ENCODE results near the gene ZNF282.
A peak's percentile ranks its signal among the peaks of the same experiment; 100 is the strongest.

ZNF282 gene

DNA sequence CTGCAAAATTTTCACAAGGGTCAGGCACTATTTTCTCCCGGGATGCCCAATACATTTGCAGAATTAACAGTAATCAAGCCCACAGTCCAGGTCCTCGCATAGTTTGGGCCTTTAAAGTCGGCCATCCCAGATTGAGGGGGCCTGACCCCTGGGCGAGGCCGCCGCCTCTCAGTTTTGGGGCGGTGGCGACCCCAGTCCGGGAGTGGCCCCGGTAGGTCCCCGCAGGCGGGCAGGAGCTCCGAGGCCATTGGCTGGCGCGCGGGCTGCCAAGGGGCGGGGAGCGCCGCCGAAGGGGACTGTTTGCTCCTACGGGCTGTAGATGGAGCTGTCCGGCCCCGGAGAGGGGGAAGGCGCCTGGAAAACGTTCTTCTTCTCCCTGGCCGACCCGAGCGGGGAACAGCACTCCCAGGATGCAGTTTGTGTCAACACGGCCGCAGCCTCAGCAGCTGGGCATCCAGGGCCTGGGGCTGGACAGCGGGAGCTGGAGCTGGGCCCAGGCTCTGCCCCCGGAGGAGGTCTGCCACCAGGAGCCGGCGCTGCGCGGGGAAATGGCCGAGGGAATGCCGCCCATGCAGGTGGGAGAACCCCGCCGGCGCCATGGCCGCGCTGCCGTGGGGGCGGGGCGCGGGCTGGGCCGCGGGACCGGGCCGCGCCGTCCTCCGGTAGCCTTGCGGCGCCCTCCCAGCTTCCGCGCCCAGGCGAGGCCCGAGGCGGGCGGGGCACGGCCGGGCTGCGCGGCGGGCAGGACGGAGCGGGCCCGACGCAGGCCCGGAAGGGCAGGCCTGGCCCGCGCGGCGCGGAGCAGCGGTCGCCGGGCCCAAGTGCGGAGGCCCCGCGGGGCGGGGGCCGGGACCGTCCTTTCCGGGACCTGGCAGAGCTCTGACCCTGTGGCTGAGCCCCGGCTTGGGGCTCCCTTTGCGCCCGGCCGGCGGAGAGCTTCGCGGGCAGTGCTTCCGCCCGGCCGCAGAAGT, at the start of gene ZNF282:
Gene ZNF282, plus strand, starts transcription at position 367 of the 971 bp plus-strand sequence. Its CDS starts 44 bp downstream, at position 411.
- DNase-seq: peak; percentile 72

DNA sequence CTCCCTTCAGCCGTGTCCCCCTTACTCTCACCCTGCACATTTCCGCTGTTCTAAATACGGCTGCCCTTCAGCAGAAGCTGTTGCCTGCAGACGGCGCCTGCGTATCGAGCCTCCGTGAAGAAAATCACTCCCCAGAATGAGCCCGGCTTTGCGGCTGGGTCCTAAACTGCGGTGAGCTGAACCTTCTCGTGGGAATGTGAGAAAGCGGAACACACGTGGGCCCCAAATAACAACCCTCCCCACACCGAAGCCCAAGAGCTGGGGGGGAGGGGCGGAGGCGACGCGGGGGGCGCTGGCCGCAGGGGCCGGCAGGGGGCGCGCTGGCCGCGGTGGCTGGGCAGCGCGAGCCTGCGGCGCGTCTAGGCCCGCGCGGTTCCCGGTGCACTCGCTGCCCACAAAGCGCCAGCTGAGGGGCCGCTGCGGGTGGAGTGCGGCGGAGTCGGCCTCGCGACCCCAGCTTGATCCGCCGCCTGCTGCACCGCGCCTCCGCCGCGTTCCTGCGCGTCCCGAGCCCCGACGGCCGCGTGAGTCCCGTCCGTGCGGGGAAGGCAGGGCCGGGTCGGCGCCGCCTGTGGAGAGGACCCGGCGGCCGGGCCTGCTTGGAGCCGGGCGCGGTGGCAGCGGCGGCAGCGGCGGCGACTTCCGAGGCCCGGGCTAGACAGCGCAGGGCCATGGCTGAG, 48.1 kb upstream of the ZNF282 start, which contains the start of gene ZNF398:
Gene ZNF398, plus strand, starts transcription at position 382 of the 680 bp plus-strand sequence. Its CDS starts 290 bp downstream, at position 672.
- peak; percentile 91 for DNase-seq

DNA sequence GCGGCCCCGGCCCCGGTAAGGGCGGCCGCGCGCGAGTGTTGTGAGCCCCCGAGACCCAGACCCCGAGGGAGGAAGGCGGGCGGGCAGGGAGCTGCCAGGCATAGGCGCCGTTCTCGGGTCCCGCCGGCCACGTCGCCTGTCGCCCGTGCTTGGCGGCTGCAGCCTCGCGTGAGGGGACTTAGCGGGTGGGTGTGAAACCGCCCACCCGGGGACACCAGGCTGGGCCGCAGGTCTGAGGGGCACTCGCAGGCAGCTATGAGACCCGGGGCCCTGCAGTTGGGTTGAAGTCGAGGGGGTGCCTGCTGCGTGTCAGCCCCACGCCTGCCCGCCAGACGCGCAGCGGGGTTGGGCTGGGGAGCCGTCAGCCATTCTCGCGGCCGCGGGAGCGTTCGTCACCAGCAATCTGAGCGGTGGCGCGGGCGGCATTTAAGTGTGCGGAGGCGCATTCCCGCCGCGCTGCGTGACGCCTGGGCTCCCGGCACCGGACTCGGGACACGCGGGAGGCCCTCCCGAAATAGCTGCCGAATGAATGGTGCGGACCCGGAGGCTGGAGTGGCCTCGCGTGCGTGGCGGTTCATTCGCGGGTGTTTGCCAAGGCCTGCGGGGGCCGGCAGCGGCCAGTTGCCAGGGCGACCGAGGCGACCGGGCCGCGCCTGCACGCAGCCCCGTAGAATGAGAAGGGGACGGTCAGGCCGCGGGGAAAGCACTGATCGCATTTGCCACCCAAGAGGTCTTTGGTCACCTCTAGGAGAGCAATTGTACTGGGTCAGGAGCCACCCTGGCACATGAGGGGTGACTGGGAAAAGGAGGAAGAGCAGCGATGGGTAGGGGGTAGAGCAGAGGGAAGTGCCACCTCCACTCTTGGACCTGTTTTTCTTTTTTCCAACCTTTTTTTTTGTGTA, 47.3 kb upstream of the ZNF282 start:
- peak; percentile 76 for DNase-seq

DNA sequence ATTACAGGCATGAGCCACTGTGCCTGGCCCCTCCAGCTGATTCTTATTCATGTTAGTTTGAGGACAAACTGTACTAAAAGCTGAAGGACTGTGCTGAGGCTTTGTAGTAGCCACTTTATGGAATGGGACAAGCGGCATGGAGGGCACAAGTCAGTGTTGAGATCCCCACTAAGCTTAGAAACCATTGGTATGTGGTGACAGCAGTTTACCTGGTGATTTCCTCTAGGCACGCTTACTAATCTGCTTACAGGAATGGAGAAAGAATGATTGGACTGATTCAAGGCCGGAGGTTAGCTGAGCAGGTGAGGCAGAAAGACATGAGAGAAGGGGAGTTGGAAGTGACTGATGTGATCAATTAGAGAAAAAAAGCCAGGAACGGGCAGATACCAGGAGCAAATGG, 44.4 kb upstream of the ZNF282 start:
- no peak for DNase-seq

DNA sequence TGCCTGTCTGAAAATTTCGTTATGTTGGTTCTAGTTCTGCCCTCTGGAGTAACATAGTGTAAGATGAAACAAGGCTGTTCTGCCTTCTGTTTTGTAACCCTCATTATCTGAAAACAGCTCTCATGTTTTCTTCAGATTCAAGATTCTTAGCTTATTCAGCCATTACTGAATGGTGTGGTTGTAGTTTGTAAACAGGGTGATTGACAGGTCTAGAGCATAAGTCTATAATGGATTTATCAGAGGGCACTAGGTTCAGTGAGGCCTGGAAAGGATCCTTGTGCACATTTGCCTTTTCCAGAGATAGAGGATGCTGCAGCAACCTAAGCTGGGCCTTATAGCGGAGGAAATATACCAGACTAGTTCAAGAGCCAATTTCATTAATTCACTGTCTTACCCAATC, 42.0 kb upstream of the ZNF282 start:
- no peak for DNase-seq

DNA sequence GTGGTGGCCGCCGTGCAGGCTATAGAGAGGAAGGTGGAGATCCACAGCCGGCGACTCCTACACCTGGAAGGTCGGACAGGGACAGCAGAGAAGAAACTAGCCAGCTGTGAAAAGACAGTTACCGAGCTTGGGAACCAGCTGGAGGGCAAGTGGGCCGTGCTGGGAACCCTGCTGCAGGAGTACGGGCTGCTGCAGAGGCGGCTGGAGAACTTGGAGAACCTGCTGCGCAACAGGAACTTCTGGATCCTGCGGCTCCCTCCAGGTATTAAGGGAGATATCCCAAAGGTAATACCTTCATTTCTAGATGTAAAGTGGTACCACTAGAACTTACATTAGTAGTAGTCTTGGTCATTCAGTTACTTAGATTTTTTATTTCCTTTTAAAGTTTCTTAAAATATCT, 41.3 kb upstream of the ZNF282 start:
- no peak for DNase-seq

DNA sequence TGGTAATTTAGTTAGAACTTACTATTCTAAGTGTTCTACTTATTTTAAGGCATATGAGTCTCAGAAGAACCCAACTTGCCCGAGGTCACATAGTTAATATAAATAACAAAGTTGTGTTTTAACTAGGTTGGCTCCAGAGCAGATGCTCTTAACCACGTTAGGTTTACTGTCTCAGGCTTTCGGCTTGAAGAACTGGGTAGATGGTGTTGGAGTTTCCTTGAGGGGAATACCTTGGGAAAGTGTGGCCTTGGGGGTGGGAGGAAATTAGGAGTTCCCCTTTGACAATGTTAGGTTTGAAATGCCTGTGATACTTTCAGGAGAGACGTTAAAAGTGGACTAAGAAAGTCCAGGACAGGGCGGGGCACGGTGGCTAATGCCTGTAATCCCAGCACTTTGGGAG, 38.4 kb upstream of the ZNF282 start:
- no peak for DNase-seq

DNA sequence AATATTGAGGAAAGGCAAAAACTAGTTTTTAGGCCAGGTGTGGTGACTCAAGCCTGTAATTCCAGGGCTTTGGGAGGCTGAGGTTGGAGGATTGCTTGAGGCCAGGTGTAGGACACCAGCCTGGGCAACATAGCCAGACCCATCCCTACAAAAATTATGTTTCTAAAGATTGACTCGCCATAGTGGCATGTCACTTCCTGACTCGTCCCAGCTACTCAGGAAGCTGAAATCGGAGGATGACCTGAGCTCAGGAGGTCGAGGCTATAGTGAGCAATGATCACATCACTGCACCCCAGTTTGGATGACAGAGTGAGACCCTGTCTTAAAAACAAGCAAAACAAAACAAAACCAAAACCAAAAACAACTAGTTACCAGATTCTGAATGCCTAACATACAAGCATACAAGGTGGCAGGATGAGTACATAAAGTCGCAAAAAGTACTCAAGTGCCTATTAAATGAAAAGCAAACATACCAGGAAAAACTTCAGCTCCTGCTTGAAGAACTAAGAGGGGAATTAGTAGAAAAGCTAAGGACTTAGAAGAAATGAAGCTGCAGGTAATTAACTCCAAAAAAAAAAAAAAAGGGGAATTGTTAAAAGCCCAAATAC, 34.0 kb upstream of the ZNF282 start:
- no peak for DNase-seq

DNA sequence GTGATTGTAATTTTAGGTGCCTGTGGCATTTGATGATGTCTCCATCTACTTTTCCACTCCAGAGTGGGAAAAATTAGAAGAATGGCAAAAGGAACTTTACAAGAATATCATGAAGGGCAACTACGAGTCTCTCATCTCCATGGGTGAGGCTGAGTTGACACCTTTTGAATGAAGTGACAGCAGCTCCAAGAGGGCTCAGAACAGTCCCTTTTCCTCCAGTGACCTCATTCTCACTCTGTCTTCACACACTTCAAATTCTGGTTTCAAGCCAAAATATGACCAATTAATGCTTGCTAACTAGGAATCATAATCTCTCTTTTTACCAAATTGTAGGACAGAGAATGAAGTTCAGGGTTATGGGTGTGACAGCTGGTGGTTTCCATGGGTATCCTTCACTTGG, 29.2 kb upstream of the ZNF282 start:
- DNase-seq: no peak

DNA sequence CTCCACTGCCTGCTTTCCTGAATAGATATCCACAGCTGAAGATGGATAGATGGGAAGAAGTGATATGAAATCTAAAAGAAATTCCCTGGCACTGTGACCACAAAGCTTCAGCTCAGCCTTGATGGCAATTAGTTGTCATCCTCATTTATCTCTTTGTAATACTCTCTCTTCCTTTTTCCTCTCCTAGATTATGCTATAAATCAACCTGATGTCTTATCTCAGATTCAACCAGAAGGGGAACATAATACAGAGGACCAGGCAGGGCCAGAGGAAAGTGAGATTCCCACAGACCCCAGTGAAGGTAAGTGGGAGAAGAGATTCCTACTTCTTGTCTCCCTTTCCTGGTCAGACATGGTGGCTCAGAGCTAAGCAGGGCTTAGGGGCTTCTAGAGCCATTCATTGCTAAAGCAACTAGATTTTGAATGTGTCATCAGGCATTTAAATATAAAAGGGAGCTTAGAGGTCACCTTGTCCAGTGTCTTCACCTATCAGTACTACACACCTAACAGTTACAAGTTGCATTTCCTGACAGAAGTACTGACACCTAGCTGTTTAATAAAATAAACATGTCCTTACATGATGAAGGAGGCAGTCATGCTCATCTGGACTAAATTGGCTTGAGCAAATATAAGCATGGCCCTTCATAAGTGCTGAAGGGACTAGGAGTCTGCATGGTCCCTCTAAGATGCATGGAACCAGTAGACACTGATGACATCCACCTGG, 28.6 kb upstream of the ZNF282 start:
- DNase-seq: no peak

DNA sequence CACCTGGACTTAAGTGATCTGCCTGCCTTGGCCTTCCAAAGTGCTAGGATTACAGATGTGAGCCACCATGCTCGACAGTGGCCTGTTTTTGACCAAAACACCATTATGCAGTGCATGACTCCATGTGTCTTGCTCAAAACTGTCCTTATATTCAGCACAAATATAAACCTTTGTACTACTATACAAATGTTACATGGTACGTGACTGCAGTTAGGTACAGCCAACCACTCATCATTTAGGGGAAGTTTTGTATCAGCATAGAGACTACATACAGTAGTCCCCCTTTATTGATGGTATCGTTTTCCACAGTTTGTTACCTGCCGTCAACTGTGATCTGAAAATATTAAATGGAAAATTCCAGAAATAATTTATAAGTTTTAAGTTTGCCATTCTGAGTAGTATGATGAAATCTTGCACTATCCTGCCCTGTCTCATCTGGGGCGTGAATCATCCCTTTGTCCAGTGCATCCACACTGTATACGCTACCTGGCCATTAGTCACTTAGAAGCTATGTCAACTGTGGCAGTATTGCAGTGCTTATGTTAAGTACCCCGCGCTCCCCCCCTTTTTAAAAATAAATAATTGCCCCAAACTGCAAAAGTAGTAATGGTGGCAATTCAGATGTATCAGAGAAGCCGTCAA, 23.3 kb upstream of the ZNF282 start:
- no peak for DNase-seq

DNA sequence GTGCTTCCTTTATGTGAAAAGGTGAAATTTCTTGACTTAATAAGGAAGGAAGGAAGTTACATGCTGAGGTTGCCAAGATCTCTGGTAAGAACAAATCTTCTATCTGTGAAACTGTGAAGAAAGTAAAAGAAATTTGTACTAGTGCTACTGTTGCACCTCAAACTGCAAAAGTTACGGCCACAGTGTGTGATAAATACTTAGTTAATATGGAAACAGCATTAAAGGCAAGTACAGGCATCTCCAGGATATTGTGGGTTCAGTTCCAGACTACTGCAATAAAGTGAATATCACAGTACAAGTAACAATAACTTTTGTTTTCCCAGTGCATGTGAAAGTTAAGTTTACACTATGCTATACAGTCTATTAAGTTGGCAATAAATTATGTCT, 22.8 kb upstream of the ZNF282 start:
- no peak for DNase-seq

DNA sequence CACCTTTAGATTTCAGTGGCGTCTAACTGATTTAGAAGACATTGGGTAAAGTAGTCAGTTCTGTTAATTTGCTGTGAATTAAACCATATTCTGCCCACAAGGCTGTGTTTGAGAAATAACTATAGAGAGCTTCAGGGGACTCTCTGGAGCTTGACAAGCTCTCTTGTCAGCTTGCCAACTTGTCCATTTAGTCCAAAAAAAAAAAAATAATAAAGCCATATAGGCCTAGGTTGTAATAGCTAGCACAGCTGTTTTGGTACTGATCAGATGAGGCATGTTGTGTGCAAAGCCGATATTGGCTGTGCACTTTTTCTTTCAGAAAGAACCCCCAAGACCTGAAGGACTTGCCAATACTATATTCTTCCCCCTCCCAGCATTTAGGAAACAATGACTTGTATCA, 20.2 kb upstream of the ZNF282 start:
- DNase-seq: no peak

DNA sequence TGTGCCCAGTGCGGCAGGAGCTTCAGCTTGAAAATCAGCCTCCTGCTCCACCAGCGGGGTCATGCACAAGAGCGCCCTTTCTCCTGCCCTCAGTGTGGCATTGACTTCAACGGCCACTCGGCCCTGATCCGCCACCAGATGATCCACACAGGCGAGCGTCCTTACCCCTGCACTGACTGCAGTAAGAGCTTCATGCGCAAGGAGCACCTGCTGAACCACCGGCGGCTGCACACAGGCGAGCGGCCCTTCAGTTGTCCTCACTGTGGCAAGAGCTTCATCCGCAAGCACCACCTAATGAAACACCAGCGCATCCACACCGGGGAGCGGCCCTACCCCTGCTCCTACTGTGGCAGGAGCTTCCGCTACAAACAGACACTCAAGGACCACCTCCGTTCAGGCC, 16.1 kb upstream of the ZNF282 start:
- DNase-seq: no peak

DNA sequence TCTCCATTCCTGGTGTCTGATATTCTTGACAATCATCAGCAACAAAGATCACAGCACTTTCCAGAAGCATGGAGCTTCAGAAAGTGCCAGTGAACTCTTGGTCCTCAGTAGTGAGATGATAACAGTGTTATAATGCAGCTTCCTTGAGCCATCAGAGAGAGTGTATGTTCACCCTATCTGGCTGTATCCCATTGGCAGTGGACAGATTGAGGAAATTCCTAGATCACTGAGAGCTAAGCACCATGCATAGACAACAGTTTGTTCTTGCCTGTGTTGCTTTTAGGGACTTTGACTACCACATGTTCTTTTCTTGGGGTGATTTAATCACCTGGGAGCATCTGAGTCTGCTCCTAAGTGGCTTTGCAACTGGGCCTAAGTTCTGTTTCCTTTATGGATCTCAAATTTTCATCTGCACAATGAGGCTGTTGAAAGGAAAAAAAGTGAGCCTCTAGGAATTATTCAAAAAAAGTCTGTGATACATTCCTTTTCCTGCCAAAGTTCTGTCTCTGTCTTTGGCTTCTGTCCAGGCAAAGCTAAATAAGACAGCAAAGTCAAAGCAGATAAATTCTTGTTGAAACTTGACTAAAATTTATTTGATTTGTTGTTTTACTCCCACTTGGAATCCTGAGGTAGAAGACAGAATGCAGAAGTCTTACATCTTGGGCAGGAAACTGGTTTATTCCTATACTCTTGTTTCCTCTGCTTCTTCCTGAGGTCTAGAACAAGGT, 14.5 kb upstream of the ZNF282 start:
- DNase-seq: no peak

DNA sequence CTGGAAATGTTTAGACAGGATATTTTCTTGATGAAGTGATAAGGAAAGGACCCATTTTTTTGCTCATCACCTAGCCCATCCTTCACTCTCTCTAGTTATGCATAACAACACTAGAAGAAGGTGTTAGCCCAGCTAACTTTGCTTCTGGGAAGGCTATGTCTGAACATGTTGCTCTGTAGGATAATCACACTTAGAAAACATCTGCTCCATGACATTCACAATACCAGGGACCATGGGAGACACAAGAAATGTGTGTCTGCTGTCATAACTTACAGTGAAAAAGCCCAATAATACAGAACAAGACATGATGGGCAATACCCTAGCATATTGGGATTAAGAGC, 13.9 kb upstream of the ZNF282 start:
- DNase-seq: no peak

DNA sequence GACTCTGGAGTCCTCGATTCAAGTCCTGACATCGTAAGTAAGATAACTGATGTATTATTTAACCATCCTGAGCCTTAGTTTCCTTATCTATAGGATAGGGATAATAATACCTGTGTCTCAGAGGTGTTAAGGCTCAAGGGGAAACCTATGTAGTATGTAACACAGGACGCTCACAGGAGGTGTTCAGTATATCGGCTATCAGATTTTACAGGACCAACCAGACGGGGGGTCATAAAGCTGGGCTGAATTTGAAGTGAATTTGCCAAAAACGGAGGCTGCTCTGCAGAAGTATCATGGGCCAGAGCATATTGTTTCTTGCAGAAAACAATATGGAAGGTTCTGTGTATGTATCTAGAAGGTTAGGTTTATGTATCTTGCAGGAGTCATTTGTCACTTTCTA, 11.1 kb upstream of the ZNF282 start:
- no peak for DNase-seq

DNA sequence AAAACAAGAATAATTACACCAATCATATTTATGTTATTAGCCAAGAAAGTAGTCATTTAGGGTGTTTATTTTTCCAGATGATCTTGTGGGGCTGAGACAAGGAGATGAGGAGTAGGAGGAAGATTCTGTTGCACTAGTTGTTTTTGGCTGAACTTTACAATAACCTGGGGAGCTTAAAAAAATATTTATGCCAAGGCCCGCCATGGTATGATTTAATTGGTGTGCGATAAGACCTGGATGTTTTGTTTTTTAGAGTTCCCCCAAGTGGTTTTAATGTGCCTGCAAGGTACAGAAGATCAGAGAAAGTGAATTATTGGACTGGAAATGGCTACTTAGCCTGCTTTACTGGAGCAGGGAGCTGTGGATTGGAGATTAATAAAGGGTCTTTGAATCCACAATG, 7.1 kb upstream of the ZNF282 start:
- no peak for DNase-seq

DNA sequence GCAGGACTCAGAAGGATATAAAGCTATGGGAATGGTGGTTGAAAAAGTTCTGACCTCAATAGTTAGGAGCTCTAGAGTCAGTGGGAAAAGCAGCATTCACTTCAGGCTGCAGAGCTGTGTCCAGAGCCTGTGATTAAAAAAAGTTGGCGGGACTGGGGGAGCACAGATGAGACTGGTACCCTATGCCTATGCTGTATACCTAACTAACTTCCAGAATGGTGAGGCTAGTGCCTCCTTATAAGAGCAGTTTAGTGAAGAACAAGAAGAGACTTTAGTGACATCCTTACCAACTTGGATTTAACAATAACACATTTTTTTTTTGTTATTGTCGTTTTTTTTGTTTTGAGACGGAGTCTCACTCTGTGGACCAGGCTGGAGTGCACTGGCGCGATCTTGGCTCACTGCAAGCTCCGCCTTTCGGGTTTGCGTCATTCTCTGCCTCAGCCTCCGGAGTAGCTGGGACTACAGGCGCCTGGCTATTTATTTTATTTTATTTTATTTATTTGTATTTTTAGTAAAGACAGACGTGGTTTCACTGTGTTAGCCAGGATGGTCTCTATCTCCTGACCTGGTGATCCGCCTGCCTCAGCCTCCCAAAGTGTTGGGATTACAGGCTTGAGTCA, 6.6 kb upstream of the ZNF282 start:
- no peak for DNase-seq

DNA sequence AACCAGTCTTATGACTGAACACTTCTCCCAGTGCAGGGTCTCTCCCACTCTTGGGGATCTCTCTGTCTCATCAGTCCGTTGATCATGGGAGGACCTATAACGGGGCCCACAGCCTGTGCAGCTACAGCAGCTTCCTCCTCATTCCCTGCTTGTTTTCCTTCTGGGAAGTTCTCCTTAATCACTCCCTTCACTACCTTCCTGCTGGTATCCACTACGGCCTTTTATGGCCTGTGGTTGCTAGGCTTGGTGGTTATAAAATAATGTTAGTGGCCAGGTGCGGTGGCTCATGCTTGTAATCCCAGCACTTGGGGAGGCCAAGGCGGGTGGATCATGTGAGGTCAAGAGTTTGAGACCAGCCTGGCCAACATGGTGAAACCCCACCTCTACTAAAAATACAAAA, 3.5 kb upstream of the ZNF282 start:
- no peak for DNase-seq

Data from activated T-cell treated with anti-CD3 and anti-CD28 coated beads, Interleukin-2, amount 50 U/mL, for 1 hour (primary cell).